Measurements from ENCODE around the gene AGAP6. TPM values are rescaled to one million over a fixed set of nuclear protein-coding genes. Genes with fewer than 3 reads are reported as not detected.
"Not testable (repeated sequence)": the region's sequence is repeated elsewhere in the genome, so short reads cannot be mapped to it uniquely, and the experiment has no call there.

AGAP6 gene
- total RNA-seq, 1 experiment from 2014 or later, result 13.4 TPM

DNA sequence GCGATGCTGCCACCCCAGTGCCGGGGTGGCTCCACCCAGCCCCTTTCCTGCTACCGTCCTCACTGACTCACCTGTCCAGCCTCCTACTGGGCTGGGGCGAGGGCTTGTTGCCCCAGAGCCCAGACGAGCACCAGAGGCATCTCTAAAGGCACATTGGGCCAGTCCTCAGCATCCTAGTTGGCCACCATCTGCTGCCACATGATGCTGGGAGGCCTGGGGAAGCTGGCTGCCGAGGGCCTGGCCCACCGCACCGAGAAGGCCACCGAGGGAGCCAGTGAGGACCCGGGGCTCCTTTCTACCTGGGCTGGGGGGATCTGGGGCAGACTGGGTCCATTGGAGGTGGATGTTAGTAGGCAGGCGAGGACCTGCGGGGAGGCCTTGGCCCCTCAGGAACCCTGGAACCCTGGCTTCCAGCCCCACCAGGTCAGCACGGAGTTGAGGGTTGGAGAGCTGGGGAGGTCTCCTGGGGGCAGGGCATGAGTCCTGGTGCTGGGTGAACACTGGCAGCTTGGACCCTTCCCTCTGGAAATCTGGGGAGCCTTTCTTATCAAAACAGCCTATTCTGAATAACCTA lies 32.3 kb downstream of the AGAP6 start:
- not testable (repeated sequence) for H3K4me3 Mint-ChIP-seq; H3K27ac ChIP-seq (ENCODE audit: insufficient read length, low read depth, low read length); H3K9me3 Mint-ChIP-seq; H3K27ac Mint-ChIP-seq; H3K27me3 ChIP-seq (ENCODE audit: insufficient read depth, low read length); H3T11ph ChIP-seq (ENCODE audit: low read length); H3K23ac ChIP-seq (ENCODE audit: insufficient read length, low read depth, low read length); H2BK12ac ChIP-seq (ENCODE audit: insufficient read length, low read depth, low read length); H4K5ac ChIP-seq (ENCODE audit: insufficient read length, low read depth, low read length); H2BK5ac ChIP-seq (ENCODE audit: insufficient read length, low read length); H4K91ac ChIP-seq (ENCODE audit: insufficient read length, low read depth, low read length); DNase-seq; H3K4me1 Mint-ChIP-seq; H3K4me1 ChIP-seq (ENCODE audit: insufficient read depth, low read length); H3K36me3 Mint-ChIP-seq (ENCODE audit: insufficient read depth in 1 of 3, low read depth in 3 of 3); H3K9ac ChIP-seq (ENCODE audit: extremely low read depth, insufficient read length, low read length); H3K4me2 ChIP-seq (ENCODE audit: insufficient read depth, insufficient read length, low read length); H2AK5ac ChIP-seq (ENCODE audit: insufficient read length, low read length); H3K56ac ChIP-seq (ENCODE audit: insufficient read length, low read depth, low read length); H4K20me1 ChIP-seq (ENCODE audit: control insufficient read depth, insufficient read depth, insufficient read length); H3K14ac ChIP-seq (ENCODE audit: insufficient read depth, low read length); H3K18ac ChIP-seq (ENCODE audit: insufficient read length, low read depth, low read length); H4K8ac ChIP-seq (replicated peaks; ENCODE audit: insufficient read length, low read depth, low read length); H2BK15ac ChIP-seq (ENCODE audit: low read depth, low read length); H2AFZ ChIP-seq (ENCODE audit: low read length); H3K23me2 ChIP-seq (ENCODE audit: insufficient read length, low read depth, low read length, poor library complexity, severe bottlenecking); H3K79me1 ChIP-seq (ENCODE audit: insufficient read depth, low read depth, low read length, poor library complexity, severe bottlenecking); H3K79me2 ChIP-seq (ENCODE audit: insufficient read depth, low read length); H3K4ac ChIP-seq (ENCODE audit: low read depth, low read length); H2BK120ac ChIP-seq (ENCODE audit: low read depth, low read length, poor library complexity, severe bottlenecking); H3K9me3 ChIP-seq (ENCODE audit: control insufficient read depth, low read depth, low read length); H2BK20ac ChIP-seq (ENCODE audit: low read depth, low read length, poor library complexity, severe bottlenecking); H3K27me3 Mint-ChIP-seq (ENCODE audit: low read depth)
- WGBS (ENCODE audit: extremely low coverage, insufficient read length, low lambda C conversion rate), result no CpG with 5 or more reads among the region's 13 CpGs
